PFSK-1 (cell line): ENCODE data around the gene SERGEF.

Source experiments
- FOXP2 ChIP-seq: optimal IDR thresholded peaks from 2 replicates; pipeline ENCODE3; 2011; ENCODE audit warnings: borderline replicate concordance, control low read depth, inconsistent platforms; ENCODE audit not compliant: insufficient read depth; ENCODE audit errors: extremely low read length, extremely low read depth
- POLR2AphosphoS5 ChIP-seq: IDR thresholded peaks from 2 replicates; pipeline ENCODE4 v1.6.1; 2012; ENCODE audit warnings: low read depth, mild to moderate bottlenecking, control low read depth, low read length, moderate library complexity
- SIN3A ChIP-seq: IDR thresholded peaks from 2 replicates; pipeline ENCODE4 v1.6.1; 2012; ENCODE audit warnings: mild to moderate bottlenecking, low read length, moderate library complexity, borderline replicate concordance; ENCODE audit not compliant: insufficient read depth
- TAF1 ChIP-seq: IDR thresholded peaks from 2 replicates; pipeline ENCODE4 v1.6.1; 2012; ENCODE audit warnings: low read length, control low read depth, borderline replicate concordance; ENCODE audit not compliant: insufficient read depth
- TF ChIP-seq, protein P1 (sequence below), 2 experiments: IDR thresholded peaks; 2 replicates each; pipeline versions ENCODE4 v1.6.1 to v1.8.0; 2011 to 2012; ENCODE audit warnings: low read depth in 2 of 2, low read length in 2 of 2, control low read depth in 1 of 2, inconsistent platforms in 1 of 2, mild to moderate bottlenecking in 1 of 2, moderate library complexity in 1 of 2; ENCODE audit not compliant: insufficient read depth in 1 of 2

Gene SERGEF

DNA sequence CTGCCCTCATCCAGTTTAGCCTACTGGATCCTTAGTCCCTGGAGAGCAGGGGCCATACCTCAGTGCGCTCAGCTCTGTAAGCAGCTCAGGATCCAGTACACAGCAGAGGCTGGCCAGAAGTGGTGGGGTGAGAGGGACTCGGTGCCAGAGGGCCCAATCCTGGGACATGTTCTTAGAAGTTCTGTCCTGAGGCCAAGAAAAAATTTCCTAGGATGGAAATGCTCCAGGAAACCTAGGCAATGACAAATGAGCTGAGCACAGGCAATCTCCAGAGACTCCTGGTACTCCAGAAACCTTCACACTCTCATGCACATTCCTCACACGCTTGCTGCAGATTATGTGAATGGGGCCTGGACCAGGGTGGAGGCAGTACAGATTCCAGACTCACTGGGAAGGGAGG, 89.6 kb downstream of the SERGEF start:
- no peak for TF ChIP-seq TAF1
- TF ChIP-seq POLR2AphosphoS5 = no peak
- no peak for TF ChIP-seq SIN3A
- TF ChIP-seq, protein P1, sequence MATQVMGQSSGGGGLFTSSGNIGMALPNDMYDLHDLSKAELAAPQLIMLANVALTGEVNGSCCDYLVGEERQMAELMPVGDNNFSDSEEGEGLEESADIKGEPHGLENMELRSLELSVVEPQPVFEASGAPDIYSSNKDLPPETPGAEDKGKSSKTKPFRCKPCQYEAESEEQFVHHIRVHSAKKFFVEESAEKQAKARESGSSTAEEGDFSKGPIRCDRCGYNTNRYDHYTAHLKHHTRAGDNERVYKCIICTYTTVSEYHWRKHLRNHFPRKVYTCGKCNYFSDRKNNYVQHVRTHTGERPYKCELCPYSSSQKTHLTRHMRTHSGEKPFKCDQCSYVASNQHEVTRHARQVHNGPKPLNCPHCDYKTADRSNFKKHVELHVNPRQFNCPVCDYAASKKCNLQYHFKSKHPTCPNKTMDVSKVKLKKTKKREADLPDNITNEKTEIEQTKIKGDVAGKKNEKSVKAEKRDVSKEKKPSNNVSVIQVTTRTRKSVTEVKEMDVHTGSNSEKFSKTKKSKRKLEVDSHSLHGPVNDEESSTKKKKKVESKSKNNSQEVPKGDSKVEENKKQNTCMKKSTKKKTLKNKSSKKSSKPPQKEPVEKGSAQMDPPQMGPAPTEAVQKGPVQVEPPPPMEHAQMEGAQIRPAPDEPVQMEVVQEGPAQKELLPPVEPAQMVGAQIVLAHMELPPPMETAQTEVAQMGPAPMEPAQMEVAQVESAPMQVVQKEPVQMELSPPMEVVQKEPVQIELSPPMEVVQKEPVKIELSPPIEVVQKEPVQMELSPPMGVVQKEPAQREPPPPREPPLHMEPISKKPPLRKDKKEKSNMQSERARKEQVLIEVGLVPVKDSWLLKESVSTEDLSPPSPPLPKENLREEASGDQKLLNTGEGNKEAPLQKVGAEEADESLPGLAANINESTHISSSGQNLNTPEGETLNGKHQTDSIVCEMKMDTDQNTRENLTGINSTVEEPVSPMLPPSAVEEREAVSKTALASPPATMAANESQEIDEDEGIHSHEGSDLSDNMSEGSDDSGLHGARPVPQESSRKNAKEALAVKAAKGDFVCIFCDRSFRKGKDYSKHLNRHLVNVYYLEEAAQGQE (IDR thresholded peaks at IDR 0.05; ENCODE audit: insufficient read depth in 1 of 2, low read depth in 2 of 2, low read length in 2 of 2) = no peak
- TF ChIP-seq FOXP2 = no peak

DNA sequence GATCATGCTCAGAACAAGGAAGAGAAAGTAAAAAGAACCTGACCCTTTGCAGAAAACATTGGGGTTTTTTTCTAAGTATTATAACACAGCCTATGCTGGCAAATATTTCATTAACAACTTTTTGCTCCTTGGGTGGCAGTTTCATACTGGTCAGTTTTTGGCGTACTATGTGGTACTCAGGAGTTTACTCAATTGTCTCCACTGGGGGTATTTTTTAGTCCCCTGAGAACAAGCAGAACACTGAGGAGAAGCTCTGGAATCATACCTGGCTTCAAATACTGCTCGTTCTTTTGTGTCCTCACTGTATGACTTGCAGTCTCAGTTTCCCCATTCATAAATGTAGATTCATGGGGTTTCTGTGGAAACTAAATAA, 90.4 kb downstream of the SERGEF start:
- no peak for TF ChIP-seq SIN3A
- TF ChIP-seq, protein P1 (IDR thresholded peaks at IDR 0.05; ENCODE audit: insufficient read depth in 1 of 2, low read depth in 2 of 2, low read length in 2 of 2) = no peak
- no peak for TF ChIP-seq FOXP2
- TF ChIP-seq TAF1 = no peak

DNA sequence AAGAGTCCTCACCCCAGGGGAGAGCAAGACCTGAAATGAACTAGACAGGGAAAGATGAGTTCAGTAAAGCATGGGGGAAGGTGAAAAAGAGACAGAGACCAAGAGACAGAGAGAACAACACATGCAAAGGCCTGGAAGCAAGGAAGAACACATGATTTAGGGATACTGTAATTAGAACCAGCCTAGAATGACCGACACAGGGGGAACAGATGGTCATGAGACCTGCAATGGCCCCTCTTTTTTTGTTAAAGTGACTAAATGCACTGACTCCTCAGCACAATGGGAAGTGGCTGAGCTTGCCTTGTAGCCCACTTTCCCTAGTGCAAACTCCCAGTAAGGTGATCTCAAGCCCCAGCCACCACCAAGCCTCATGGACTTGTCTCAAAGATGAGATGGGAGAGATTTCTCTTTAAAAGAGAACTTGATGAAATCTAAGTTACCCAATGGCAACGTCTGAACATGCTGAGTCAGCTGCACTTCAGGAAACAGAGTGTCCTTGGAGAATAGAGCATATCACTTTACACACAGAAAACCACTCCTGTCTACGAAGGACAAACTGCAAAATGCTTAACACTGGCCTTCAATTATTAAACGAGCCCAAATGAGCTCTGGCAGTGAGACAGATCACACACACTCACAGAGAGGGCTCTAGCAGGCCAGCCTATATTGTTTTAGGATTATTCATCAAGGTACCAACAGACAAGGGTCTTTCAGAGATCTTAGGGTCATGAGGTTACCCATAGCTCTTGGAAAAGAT, 91.0 kb downstream of the SERGEF start:
- TF ChIP-seq, protein P1 (IDR thresholded peaks at IDR 0.05; ENCODE audit: insufficient read depth in 1 of 2, low read depth in 2 of 2, low read length in 2 of 2) = no peak
- TF ChIP-seq SIN3A (no peak), TAF1 (no peak), FOXP2 (no peak), POLR2AphosphoS5 (no peak)

DNA sequence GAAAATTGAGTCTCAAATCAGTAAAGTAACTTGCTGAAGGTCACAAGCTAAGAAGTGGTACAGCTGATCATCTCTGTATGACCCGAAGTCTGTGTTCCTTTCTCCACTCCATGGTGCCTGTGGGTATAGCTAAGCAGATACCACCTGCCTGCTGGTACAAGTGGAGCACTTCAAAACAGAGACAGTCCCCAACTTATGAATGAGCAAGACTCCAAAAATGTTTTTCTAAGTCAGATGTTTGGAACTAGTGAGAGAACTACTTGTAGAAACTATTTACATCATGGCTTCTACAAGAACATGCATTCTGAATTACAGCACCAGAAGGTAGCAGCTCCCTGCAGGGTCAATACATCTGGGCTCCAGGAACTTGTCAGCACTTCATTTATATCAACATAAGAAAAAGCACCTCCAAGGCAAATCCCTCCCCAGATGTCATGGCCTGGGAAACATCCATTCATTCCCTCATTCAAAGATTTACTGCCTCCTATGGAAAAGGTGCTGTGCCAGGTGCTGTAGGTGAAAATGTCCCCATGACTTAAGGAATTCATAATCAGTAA, 94.7 kb downstream of the SERGEF start:
- TF ChIP-seq SIN3A (no peak), POLR2AphosphoS5 (no peak), FOXP2 (no peak), TAF1 (no peak)
- TF ChIP-seq, protein P1 (IDR thresholded peaks at IDR 0.05; ENCODE audit: insufficient read depth in 1 of 2, low read depth in 2 of 2, low read length in 2 of 2) = no peak
